Kidney epithelial cell (primary cell): Measurements from ENCODE around the gene LCE5A. TPM values are rescaled to one million over a fixed set of nuclear protein-coding genes. Genes with fewer than 3 reads are reported as not detected.
"Not testable (repeated sequence)": the region's sequence is repeated elsewhere in the genome, so short reads cannot be mapped to it uniquely, and the experiment has no call there.

Experiments
- DNase-seq: peaks from one replicate; pipeline ENCODE4 v3.0.0-alpha.2; 2010; ENCODE audit warnings: low read depth
- H3K27me3 ChIP-seq: 2 replicates; pipeline ENCODE4 v1.6.0; 2011; ENCODE audit warnings: low read length; ENCODE audit not compliant: control insufficient read depth, insufficient read depth
- H3K36me3 ChIP-seq: 2 replicates; pipeline ENCODE4 v1.5.1; 2011; ENCODE audit warnings: low read length; ENCODE audit not compliant: control insufficient read depth, insufficient read depth
- H3K4me3 ChIP-seq: 2 replicates; pipeline ENCODE4 v1.5.1; 2011; ENCODE audit warnings: low read depth, mild to moderate bottlenecking, control low read depth, low read length
- CTCF ChIP-seq: IDR thresholded peaks from 2 replicates; pipeline ENCODE4 v1.5.1; 2011; ENCODE audit warnings: mild to moderate bottlenecking, moderate library complexity, low read length, control low read depth, inconsistent platforms; ENCODE audit not compliant: insufficient read depth, poor library complexity, severe bottlenecking
- total RNA-seq: library from RNA; depleted of rRNA; stranded (reverse); fragments of >200 nt; gene quantifications from 2 replicates; pipeline ENCODE4 v1.2.3, GENCODE V29; 2015

The LCE5A gene
- total RNA-seq, 1 donor from 2014 or later = not detected

GRCh38 chr1:152479792-152480595, 30.6 kb upstream of the LCE5A start:
- peak; percentile 51 for TF ChIP-seq CTCF
- no peaks in the 10 kb centered on the region for H3K36me3 ChIP-seq
- no peak overlapping the region for H3K4me3 ChIP-seq
- no peaks in the 10 kb centered on the region for H3K27me3 ChIP-seq
- DNase-seq = no peak

- DNase-seq = no peak
- Histone ChIP-seq H3K36me3 (no peaks in the 10 kb centered on the region), H3K27me3 (no peaks in the 10 kb centered on the region), H3K4me3 (no peak overlapping the region)
- TF ChIP-seq CTCF = no peak
Observed at GRCh38 chr1:152481869-152482664, 28.5 kb upstream of the LCE5A start.

GRCh38 chr1:152486400-152487006, 24.1 kb upstream of the LCE5A start:
- Histone ChIP-seq H3K27me3 (no peaks in the 10 kb centered on the region), H3K36me3 (no peaks in the 10 kb centered on the region), H3K4me3 (no peak overlapping the region)
- no peak for DNase-seq
- TF ChIP-seq CTCF = peak; percentile 50

GRCh38 chr1:152487871-152488270, 22.7 kb upstream of the LCE5A start:
- no peak for TF ChIP-seq CTCF
- H3K4me3 ChIP-seq = no peak overlapping the region
- no peaks in the 10 kb centered on the region for H3K27me3 ChIP-seq
- DNase-seq = no peak
- no peaks in the 10 kb centered on the region for H3K36me3 ChIP-seq

GRCh38 chr1:152491537-152491936, 19.1 kb upstream of the LCE5A start:
- TF ChIP-seq CTCF = peak; percentile 23
- H3K4me3 ChIP-seq, DNase-seq, H3K36me3 ChIP-seq, H3K27me3 ChIP-seq: not testable (repeated sequence)
